ENCODE measurements around the gene AADACL2. TPM values are rescaled to one million over a fixed set of nuclear protein-coding genes. Genes with fewer than 3 reads are reported as not detected.

AADACL2 gene
- total RNA-seq, 2 donors from 2014 or later = not detected

- WGBS, 2 donors = 87 to 94% methylated on average over 15 of the region's 15 CpGs
- H3K27me3 ChIP-seq = no peaks in the 10 kb centered on the region
- H3K4me1 ChIP-seq = peaks cover 6% of the 10 kb centered on the region
- ATAC-seq (no peak), DNase-seq (no peak)
- H3K36me3 ChIP-seq (replicated peaks in 1 of 2; ENCODE audit: insufficient read depth in 1 of 2, low read depth in 2 of 2) = no peaks in the 10 kb centered on the region
- TF ChIP-seq CTCF (IDR thresholded peaks at IDR 0.05) = no peak
- TF ChIP-seq POLR2A (IDR thresholded peaks at IDR 0.05) = no peak
- no peaks in the 10 kb centered on the region for H3K9me3 ChIP-seq
- intact Hi-C loops (cut with DNase I) = no loop called here
- no peak overlapping the region for H3K4me3 ChIP-seq
- H3K27ac ChIP-seq = no peak overlapping the region
Measured at GRCh38 chr3:151806838-151807237, 73.1 kb downstream of the AADACL2 start.

Other genes starting within 250 kb of the AADACL2 start
- gene AADAC, start 80.2 kb downstream of the AADACL2 start, total RNA-seq = 1 to 10 TPM; 7.3 to 8.0 TPM
- gene SUCNR1, start 139.7 kb downstream of the AADACL2 start, total RNA-seq = under 1 TPM; 0.26 to 0.33 TPM

Measured in body of pancreas (tissue), 4 donors.